Kidney (tissue), 14 donors: ENCODE results near the gene CRADD. TPM values are rescaled to one million over a fixed set of nuclear protein-coding genes. Genes with fewer than 3 reads are reported as not detected.
A peak's percentile ranks its signal among the peaks of the same experiment; 100 is the strongest.

Experiments
- DNase-seq, 5 donors: peaks; one replicate each; pipeline ENCODE4 v3.0.0-alpha.2; 2013 to 2020
- FAIRE-seq: peaks from 2 replicates; lab custom pipeline; 2012; peaks lifted over from hg19 to GRCh38; lab: Jason Lieb, UNC
- H3K27ac ChIP-seq, 2 donors: one replicate each; pipeline ENCODE4 v1.7.0; 2013; ENCODE audit warnings: low read depth in 2 of 2, low read length in 2 of 2, inconsistent platforms in 1 of 2
- H3K27me3 ChIP-seq: one replicate; pipeline ENCODE4 v1.7.1; 2013; ENCODE audit warnings: low read length, inconsistent platforms; ENCODE audit not compliant: control insufficient read depth, insufficient read depth
- H3K36me3 ChIP-seq, 3 donors: one replicate each; pipeline versions ENCODE4 v1.7.0 to v1.7.1; 2013; ENCODE audit warnings: low read length in 3 of 3, control low read depth in 1 of 3, inconsistent platforms in 1 of 3; ENCODE audit not compliant: insufficient read depth in 3 of 3, control insufficient read depth in 2 of 3
- H3K4me1 ChIP-seq, 3 donors: one replicate each; pipeline versions ENCODE4 v1.7.0 to v1.7.1; 2013; ENCODE audit warnings: low read length in 3 of 3, inconsistent platforms in 1 of 3, low read depth in 1 of 3; ENCODE audit not compliant: control insufficient read depth in 2 of 3, insufficient read depth in 2 of 3
- H3K4me3 ChIP-seq, 3 donors: one replicate each; pipeline versions ENCODE4 v1.7.0 to v1.8.1; 2013; ENCODE audit warnings: low read length in 3 of 3, control low read depth in 1 of 3, inconsistent platforms in 1 of 3
- H3K9ac ChIP-seq, 3 donors: one replicate each; pipeline versions ENCODE4 v1.7.0 to v1.7.1; 2013; ENCODE audit warnings: low read length in 3 of 3, control low read depth in 1 of 3, inconsistent platforms in 1 of 3
- H3K9me3 ChIP-seq, 3 donors: one replicate each; pipeline versions ENCODE4 v1.7.0 to v1.7.1; 2013; ENCODE audit warnings: low read length in 3 of 3, control low read depth in 1 of 3, inconsistent platforms in 1 of 3; ENCODE audit not compliant: control insufficient read depth in 2 of 3, insufficient read depth in 1 of 3
- intact Hi-C: fragments of 100-400 bp; cut with DNase I; formaldehyde crosslinking; loops from one replicate; pipeline ENCODE4 v1.11.1; 2022
- polyA plus RNA-seq: library from polyadenylated mRNA; stranded (reverse); fragments of 350-450 nt; fragmentation: Illumina TruSeq; extraction: RNeasy Lipid Tissue Mini Kit (QIAGEN cat#74804); gene quantifications from one replicate; pipeline ENCODE4 v1.2.3, GENCODE V29; 2014; ENCODE audit warnings: low read depth, low replicate concordance; ENCODE audit not compliant: insufficient read depth
- total RNA-seq: library from RNA; stranded (reverse); fragmentation: NEBNext Ultra II Directional; extraction: Animal tissue kit (Norgen Biotek cat#: 25700); gene quantifications from one replicate; pipeline ENCODE4 v1.2.1, GENCODE V29; 2021
- TF ChIP-seq, protein P1 (sequence below): IDR thresholded peaks from 3 replicates; pipeline ENCODE4 v1.5.1; 2012; ENCODE audit warnings: mild to moderate bottlenecking, moderate library complexity, borderline replicate concordance; ENCODE audit not compliant: insufficient read depth; ENCODE audit errors: extremely low read depth
- donor health status: control.
- donor health status: control.
- donor health status: control.
- donor health status: control.
- donor health status: control.
- donor health status: DM: yes; HTN: yes; CAD: no.
- donor health status: Normal renal cell carcinoma (clear cell type).

Gene CRADD
- total and polyA plus RNA-seq, 2 donors from 2014 or later = 19.1 to 28.8 TPM

DNA sequence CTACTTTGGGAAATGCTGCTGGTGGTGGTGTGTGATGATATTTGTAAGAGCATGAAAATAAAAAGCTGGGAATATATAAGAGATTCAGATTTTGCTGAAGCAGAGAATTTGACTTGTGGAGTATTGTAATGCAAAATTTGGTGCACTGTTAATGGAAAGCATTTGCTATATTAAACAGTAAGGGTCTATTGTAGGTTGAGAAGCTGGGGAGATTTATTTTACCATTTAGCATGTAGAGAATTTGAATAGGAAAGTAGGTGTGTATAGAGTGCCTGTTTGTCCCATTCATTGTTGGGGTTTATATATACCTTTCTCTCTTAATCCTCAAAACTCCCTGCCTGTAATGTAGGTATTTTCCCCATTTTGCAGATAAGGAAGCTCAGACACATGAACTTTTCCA is 48.4 kb downstream of the CRADD start:
- DNase-seq (no peak), FAIRE-seq (no peak)
- Histone ChIP-seq H3K27ac (no peak overlapping the region), H3K9me3 (peaks cover 0 to under 1% (median 0%) of the 10 kb centered on the region in 3 donors), H3K4me3 (no peak overlapping the region), H3K9ac (no peak overlapping the region), H3K36me3 (no peaks in the 10 kb centered on the region), H3K27me3 (no peaks in the 10 kb centered on the region), H3K4me1 (peaks cover 0 to 4% (median 0%) of the 10 kb centered on the region in 3 donors)
- TF ChIP-seq, protein P1, sequence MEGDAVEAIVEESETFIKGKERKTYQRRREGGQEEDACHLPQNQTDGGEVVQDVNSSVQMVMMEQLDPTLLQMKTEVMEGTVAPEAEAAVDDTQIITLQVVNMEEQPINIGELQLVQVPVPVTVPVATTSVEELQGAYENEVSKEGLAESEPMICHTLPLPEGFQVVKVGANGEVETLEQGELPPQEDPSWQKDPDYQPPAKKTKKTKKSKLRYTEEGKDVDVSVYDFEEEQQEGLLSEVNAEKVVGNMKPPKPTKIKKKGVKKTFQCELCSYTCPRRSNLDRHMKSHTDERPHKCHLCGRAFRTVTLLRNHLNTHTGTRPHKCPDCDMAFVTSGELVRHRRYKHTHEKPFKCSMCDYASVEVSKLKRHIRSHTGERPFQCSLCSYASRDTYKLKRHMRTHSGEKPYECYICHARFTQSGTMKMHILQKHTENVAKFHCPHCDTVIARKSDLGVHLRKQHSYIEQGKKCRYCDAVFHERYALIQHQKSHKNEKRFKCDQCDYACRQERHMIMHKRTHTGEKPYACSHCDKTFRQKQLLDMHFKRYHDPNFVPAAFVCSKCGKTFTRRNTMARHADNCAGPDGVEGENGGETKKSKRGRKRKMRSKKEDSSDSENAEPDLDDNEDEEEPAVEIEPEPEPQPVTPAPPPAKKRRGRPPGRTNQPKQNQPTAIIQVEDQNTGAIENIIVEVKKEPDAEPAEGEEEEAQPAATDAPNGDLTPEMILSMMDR = no peak
- intact Hi-C loops = no loop called here

GRCh38 chr12:93727195-93727811 is 50.1 kb downstream of the CRADD start:
- no peak for FAIRE-seq
- H3K4me1 ChIP-seq = peaks cover 0 to 4% (median 0%) of the 10 kb centered on the region in 3 donors
- H3K27ac ChIP-seq = no peak overlapping the region
- intact Hi-C loops = no loop called here
- H3K4me3 ChIP-seq = no peak overlapping the region
- no peak overlapping the region for H3K9ac ChIP-seq
- TF ChIP-seq, protein P1 = no peak
- no peaks in the 10 kb centered on the region for H3K27me3 ChIP-seq
- peak in 1 of 5 donors; percentile 68 for DNase-seq
- no peaks in the 10 kb centered on the region for H3K36me3 ChIP-seq
- no peaks in the 10 kb centered on the region for H3K9me3 ChIP-seq

DNA sequence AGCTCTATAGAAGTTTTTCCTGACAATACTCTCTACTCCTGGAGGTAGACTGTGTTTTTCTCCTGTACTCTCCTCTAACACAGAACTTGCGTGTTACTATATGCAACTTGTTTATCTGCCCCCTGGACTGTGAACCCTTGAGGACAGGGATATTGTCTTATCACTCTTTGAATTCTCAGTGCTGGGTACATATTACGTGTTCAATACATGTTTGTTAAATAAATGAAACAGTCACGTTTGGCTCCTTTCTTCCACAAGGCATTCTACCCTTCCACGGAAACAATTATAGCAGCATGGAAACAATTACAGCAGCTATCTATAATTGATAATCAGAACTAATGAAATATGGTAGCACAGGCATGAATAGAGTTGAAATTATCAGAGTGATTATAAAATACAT is 50.7 kb downstream of the CRADD start:
- H3K4me1 ChIP-seq = peaks cover 0 to 4% (median 0%) of the 10 kb centered on the region in 3 donors
- no peak for DNase-seq
- intact Hi-C loops = no loop called here

More for the DNA sequence above, 50.7 kb downstream of the CRADD start:
- Histone ChIP-seq H3K9me3 (no peaks in the 10 kb centered on the region), H3K4me3 (no peak overlapping the region), H3K36me3 (no peaks in the 10 kb centered on the region), H3K9ac (no peak overlapping the region), H3K27ac (no peak overlapping the region), H3K27me3 (no peaks in the 10 kb centered on the region)
- TF ChIP-seq, protein P1 = no peak
- no peak for FAIRE-seq
